GM08714 (cell line): ENCODE data around the gene GPBAR1.

Experiments
- H3K4me3 ChIP-seq: fragments of 200-500 bp; sonication (Bioruptor generic); 2 replicates; pipeline ENCODE4 v1.5.1; 2014; ENCODE audit warnings: mild to moderate bottlenecking, low read length, inconsistent platforms
- ZNF274 ChIP-seq: IDR thresholded peaks from 2 replicates; pipeline ENCODE4 v1.6.1; 2012; ENCODE audit warnings: mild to moderate bottlenecking, low read depth, low read length

Gene GPBAR1, protein sequence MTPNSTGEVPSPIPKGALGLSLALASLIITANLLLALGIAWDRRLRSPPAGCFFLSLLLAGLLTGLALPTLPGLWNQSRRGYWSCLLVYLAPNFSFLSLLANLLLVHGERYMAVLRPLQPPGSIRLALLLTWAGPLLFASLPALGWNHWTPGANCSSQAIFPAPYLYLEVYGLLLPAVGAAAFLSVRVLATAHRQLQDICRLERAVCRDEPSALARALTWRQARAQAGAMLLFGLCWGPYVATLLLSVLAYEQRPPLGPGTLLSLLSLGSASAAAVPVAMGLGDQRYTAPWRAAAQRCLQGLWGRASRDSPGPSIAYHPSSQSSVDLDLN

DNA sequence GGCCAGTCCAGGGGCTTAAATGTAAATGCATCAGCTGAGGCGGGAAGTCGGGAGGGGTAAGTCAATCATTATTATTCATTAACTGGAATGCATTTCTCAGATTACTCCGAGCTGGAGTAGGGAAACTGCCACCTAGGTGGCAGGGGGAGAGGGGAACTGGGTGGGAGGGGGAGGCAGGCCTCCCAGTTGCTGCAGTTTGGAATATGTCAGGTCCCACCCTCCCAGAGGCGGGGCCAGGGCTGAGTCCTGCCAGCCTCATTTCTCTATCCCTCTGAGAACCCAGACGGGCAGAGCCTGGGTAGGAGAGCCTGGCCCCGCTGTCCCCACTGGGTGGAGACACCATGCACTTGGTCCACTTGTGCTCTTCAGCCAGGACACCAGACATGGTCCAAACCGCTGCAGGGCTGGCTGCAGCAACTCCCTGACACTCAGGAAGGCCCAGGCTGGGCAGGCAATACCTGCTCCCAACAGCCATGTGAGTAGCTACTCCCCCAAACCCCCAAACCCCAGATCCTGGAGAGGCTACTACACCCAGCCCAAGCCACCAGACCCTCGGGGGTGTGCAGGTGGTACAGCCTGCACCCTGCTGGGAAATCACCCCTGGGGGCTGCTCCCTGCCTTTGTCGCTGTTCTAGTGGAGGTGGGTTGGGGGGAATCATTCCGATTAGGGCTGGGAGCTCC, at the start of gene GPBAR1:
Gene GPBAR1 (plus strand): TSS at position 274 of the 681 bp plus-strand sequence. CDS start 1,710 bp downstream, outside the sequence.
- TF ChIP-seq ZNF274 = no peak
- H3K4me3 ChIP-seq = no peak within 1 kb of the TSS

DNA sequence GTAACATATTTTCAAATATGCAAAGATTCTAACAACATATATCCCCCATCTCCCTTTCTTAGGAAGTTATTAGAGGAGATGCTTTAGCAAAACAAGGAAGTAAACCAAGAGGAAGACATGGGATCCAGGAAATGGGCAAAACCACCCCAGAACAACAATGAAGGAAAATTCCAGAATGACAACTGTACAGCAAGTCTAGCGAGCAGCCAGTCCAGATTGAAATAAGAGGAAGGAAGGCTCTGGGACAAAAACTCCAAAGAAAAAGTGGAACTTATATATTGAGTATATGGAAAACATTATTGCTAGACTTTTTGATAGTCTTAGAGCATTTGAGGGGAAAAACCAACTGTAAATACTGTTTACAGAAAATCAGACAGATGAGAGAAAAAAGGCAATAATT, 46.7 kb upstream of the GPBAR1 start:
- H3K4me3 ChIP-seq = no peak overlapping the region
- TF ChIP-seq ZNF274 = no peak

DNA sequence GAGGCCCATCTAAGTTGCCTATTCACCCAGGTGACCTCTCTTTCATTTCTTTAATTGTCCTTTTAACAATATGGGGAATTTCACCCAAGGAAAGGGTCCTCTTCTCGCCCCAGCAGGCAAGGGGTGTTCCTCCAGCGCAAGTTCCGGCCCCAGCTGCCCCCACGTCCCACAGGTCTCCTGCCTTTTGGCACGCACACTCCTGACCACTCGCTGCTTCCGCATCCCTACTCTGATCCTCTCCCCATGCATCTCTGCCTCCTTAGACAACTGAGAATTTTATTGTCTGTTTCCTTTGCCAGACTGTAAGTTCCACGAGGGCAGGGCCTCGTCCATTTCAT, 44.5 kb upstream of the GPBAR1 start:
- H3K4me3 ChIP-seq = peak overlapping the region; percentile 83
- no peak for TF ChIP-seq ZNF274

DNA sequence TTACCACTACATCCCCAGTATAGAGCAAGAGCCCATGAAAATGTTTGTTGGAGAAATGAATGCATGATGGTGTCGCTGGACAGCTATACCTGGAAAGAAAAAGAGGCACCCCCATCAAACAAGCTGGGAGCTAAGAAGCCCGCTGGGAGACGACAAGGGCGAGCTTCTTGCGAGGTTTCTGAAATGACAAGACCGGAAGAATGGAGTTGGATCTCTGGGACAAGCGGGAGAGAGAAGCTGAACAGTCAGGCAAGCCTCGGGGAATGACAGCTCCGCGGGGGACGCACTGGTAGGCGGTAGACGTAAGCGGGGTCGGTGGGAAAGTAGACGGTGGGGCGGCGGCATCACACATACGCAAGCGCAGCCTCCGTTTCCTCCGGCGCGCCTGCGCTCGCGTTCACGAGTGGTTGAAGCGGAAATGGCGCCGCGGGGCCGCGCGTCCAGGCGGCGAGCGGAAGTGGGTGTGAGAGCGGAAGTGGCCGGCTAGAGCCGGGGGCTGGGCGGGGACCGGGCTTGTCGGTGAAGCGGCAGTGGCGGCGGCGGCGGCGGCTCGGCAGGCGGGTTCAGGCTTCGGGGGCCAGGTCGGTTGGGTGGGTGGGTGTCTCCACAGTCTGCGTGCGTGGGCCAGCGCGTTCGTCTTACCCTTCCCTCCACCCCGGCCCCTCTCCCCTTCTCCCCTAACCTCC, 44.0 kb upstream of the GPBAR1 start, which contains the start of gene ARPC2:
Gene ARPC2 (plus strand): TSS at position 516 of the 686 bp plus-strand sequence. CDS start 282 bp downstream, outside the sequence.
- TF ChIP-seq ZNF274 = no peak
- H3K4me3 ChIP-seq = peak within 1 kb of the TSS; percentile 97

DNA sequence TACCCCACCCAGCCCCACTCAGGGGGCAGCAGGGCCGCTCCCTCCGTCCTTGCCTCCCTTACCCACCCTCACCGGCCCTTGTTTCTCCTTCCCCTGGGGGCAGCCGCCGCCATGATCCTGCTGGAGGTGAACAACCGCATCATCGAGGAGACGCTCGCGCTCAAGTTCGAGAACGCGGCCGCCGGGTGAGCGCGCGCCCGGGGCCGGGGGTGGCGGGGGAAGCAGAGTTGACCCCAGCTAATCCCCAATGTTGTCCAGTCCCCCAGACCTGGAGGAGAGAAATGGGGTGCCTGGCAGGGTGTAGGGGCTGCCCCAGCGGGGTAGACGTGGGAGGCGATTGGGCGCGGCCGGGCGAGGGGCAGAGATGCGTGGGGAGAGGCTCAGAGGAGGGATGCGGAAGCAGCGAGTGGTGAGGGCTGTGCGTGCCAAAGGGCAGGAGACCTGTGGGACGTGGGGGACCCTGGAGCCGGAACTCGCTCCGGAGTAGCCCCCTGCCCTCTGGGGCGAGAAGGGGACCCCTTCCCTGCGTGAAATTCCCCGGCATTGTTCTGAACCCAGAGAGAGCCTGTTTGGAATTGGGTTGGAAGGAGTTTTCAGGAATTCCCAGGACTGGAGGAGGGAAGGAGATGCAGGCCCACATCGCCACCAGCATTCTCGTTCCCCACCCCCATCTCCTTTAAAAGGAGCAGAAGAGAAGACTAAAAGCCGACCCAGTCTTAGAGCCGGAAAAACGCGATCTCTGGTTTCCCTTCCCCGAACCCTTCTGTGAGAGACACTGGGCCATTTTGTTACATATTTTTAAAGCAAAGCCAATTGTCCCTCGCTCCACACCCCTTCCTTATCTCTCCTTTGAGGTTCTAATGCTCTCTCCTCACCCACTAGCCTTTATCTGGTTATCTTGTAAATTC, 43.2 kb upstream of the GPBAR1 start:
- TF ChIP-seq ZNF274 = no peak
- H3K4me3 ChIP-seq = peak overlapping the region; percentile 97

DNA sequence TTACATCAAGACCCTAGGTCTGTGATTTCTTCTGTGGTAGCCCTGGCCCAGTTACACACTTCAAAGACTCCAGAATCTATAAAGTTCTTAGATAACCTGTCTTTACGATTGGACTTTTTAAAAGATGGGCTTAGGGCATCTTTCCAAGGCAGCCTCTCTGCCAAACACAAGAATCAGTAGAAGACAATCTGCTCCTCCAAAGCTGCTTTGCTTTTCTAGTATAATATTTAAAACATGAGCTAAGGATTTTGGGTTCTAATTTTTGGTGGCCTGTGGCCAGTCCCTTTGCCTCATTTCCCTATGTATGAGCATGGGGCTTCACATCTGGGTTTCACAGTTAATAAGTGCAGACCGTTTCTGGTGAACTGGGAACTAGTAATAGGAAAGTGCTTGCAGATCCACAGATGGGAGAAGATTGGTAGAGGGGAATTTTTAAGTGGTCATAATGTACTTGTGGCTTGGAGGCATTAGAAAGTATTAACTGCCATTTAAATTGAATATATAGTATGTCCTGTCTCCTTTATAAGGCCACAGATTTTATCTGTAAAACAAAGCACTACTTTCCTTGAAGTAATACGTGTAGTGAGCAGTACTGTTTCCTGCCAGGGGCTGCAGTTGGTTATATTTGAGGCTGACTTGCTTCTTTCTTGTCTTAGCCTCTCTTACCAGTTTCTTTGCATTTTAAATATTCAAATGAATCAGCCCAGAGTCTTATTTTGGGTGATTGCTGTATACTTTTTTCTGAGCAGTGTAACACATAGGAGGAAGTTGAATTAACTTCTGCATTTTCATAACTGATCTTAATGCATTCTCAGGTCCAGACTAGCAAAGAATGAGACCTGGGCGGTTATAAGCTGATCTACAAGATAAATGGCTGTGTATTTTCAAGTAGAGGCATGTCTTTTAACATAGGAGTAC, 42.3 kb upstream of the GPBAR1 start:
- H3K4me3 ChIP-seq = peak overlapping the region; percentile 97
- no peak for TF ChIP-seq ZNF274

DNA sequence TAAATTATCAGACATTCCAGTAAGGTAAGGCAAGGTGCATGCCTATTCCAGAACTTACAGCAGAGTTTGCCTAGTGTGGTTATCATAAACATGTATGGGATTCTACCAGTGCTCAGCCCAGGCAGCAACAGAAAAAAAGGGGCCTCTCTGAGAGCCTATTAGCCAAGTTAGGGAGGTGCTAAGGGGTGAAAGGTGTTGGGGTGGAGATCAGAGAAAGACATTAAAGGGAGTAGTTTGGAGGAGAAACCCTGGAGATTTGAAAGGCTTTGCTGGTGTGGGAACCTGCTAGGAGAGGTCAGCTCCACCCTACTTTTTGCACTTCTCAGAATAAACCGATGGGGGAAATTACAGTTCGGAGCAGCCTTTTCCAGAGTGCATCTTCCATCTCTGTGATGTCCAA, 40.9 kb upstream of the GPBAR1 start:
- no peak for TF ChIP-seq ZNF274
- peak overlapping the region; percentile 97 for H3K4me3 ChIP-seq

DNA sequence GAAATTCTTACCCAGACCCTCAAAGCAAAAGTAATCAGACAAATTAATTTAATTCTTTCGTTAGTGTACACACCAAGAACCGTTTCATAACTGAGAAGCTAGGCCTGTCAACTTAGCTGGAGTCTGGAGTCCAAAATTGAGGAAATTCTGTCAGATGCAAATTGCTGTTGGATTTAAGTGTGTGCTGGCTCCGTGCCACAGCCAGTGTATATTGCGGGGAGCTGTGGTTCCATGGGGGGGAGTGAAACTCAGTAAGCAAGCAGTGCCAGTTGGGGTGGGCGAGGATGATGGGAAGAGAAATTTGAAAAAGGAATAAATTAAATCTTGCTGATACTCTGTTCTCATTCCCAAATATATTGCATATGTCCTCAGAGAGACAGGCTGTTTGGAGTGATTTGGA, 39.8 kb upstream of the GPBAR1 start:
- TF ChIP-seq ZNF274 = no peak
- H3K4me3 ChIP-seq = peak overlapping the region; percentile 71

DNA sequence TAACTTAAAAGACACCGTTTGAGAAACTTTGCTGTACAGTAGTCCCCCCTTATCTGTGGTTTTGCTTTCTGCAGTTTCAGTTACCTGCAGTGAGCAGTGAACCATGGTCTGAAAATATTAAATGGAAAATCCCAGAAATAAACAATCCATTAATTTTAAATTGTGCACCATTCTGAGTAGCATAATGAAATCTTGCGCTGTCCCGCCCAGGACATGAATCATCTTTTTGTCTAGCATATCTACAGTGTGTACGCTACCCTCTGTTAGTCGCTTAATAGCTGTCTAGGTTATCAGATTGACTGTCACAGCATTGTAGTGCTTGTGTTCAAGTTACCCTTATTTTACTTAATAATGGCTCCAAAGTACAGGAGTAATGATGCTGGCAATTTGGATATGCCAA, 37.8 kb upstream of the GPBAR1 start:
- no peak for TF ChIP-seq ZNF274
- peak overlapping the region; percentile 55 for H3K4me3 ChIP-seq

DNA sequence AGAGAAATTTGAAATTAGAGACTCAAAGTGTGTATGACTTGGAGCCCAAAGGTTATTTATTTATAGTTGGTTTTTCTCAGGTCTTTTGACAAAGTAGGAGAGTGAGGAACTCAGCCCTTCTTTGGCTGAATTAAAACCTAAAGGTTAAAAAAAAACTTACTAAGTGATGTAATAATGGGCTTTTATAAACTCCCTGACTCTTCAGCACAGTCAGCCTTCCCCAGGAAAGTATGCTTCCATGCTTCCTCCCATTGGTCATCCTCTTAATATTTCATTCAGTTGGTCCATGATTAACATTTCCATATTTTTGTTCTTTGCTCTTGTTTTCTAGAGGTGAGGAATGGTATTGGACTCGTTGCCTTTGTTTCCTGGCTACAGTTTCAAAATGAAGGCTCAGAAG, 36.6 kb upstream of the GPBAR1 start:
- no peak for TF ChIP-seq ZNF274
- H3K4me3 ChIP-seq = no peak overlapping the region

DNA sequence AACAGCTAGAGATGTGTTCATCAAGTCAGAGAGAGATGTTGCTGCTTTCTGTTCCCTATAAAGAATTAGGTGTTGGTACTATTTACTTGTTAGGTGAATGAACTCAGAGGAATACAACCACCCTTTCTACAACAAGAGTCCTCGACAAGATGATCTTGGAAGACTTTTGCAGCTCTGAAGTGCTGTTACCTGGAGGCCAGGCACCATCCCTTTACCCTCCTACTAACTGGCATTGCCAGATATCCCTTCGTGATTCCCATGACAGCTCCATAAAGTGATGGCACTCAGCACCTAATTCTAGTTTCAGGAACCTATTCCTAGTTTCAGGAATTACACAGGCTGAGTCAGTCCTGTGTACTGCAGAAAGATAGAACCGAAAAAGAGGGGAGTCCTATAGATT, 33.9 kb upstream of the GPBAR1 start:
- no peak for TF ChIP-seq ZNF274

DNA sequence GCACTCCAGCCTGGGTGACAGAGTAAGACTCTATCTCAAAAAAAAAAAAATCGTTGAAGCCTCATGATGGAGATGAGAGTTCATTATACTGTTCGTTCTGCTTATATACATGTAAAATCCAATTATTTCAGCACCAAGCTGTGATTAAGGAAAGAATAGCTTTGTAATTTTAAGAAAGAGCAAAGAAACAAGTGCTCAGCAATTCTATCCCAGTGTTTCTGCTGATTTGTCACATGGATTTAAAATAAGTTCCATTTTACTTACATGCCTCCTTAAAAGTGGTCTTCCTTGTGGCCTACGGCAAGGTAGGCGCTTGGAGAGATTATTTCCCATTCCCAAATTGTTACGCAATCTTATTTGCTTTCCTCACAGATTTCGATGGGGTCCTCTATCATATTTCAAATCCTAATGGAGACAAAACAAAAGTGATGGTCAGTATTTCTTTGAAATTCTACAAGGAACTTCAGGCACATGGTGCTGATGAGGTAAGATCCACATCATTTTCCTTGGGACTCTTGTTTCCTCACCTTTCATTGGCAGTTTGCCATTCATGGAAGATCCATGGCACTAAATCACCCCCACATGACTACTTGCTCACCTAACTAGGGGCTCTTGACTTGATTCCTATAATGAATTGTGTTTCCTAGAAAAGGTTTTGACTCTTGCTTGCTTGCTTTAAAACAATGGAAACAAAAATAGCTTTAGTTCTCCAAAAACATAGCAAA, 32.3 kb upstream of the GPBAR1 start:
- no peak for TF ChIP-seq ZNF274
- peak overlapping the region; percentile 36 for H3K4me3 ChIP-seq

More for the DNA sequence above, 33.9 kb upstream of the GPBAR1 start:
- H3K4me3 ChIP-seq = no peak overlapping the region
